ENCODE data around the gene DCTN2. TPM values are rescaled to one million over a fixed set of nuclear protein-coding genes. Genes with fewer than 3 reads are reported as not detected.
A peak's percentile ranks its signal among the peaks of the same experiment; 100 is the strongest.
"Not testable (repeated sequence)": the region's sequence is repeated elsewhere in the genome, so short reads cannot be mapped to it uniquely, and the experiment has no call there.

Gene DCTN2
- total RNA-seq, 1 donor from 2014 or later = 83.5 TPM

GRCh38 chr12:57512665-57513064 is 34.3 kb downstream of the DCTN2 start:
- Mint-ChIP-seq H3K9me3 (no peaks in the 10 kb centered on the region), H3K27me3 (ENCODE audit: insufficient read depth) (no peaks in the 10 kb centered on the region), H3K4me3 (no peak overlapping the region), H3K4me1 (ENCODE audit: low read depth) (peaks cover 33% of the 10 kb centered on the region), H3K27ac (peak overlapping the region; percentile 74), H3K36me3 (ENCODE audit: low read depth) (peaks cover 64% of the 10 kb centered on the region)
- intact Hi-C loops (cut with micrococcal nuclease) = no loop called here
- no peak for DNase-seq (ENCODE audit: low spot score)

DNA sequence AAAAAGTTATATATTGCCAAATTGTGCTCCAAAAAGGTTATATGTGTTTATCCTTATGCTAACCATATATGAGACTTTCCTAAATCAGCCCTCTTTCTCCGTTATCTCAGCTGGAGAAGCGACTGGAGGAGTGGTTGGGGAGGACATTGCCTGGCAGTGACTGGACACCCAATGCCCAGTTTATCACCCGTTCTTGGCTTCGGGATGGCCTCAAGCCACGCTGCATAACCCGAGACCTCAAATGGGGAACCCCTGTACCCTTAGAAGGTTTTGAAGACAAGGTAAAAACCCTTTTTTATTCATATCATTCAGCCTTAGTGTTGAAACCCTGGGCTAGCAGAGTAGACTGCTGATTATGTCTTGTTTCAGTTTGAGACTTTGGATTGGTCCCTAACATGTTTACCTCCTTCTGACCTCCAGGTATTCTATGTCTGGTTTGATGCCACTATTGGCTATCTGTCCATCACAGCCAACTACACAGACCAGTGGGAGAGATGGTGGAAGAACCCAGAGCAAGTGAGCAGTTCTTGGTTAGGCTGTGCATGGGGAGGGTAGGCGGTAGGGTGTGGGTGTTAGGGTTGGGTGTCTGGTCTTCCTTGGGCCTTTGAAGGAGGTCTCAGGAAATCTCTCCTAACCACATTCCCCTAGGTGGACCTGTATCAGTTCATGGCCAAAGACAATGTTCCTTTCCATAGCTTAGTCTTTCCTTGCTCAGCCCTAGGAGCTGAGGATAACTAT is 35.2 kb downstream of the DCTN2 start:
- no peak for DNase-seq (ENCODE audit: low spot score)
- peaks cover 55% of the 10 kb centered on the region for H3K36me3 Mint-ChIP-seq (ENCODE audit: low read depth)
- no peaks in the 10 kb centered on the region for H3K27me3 Mint-ChIP-seq (ENCODE audit: insufficient read depth)
- intact Hi-C loops (cut with micrococcal nuclease) = no loop called here
- peaks cover 24% of the 10 kb centered on the region for H3K4me1 Mint-ChIP-seq (ENCODE audit: low read depth)
- peak overlapping the region; percentile 70 for H3K27ac Mint-ChIP-seq
- no peak overlapping the region for H3K4me3 Mint-ChIP-seq
- H3K9me3 Mint-ChIP-seq = no peaks in the 10 kb centered on the region

DNA sequence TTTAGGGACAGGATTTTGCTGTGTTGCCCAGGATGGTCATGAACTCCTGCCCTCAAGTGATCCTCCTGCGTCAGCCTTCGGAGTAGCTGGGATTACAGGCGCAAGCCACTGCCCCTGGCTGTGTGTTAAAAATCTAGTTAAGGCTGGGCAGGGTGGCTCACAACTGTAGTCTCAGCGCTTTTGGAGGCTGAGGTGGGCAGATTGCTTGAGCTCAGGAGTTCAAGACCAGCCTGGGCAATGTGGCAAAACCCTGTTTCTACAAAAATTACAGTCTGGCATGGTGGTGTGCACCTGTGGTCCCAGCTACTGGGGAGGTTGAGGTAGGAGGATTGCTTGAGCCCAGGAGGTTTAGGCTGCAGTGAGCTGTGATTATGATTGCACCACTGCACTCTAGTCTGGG is 35.8 kb downstream of the DCTN2 start:
- Mint-ChIP-seq H3K27ac (no peak overlapping the region), H3K36me3 (ENCODE audit: low read depth) (peaks cover 54% of the 10 kb centered on the region), H3K27me3 (ENCODE audit: insufficient read depth) (no peaks in the 10 kb centered on the region), H3K4me1 (ENCODE audit: low read depth) (peaks cover 20% of the 10 kb centered on the region), H3K9me3 (no peaks in the 10 kb centered on the region), H3K4me3 (no peak overlapping the region)
- no peak for DNase-seq (ENCODE audit: low spot score)
- intact Hi-C loops (cut with micrococcal nuclease) = no loop called here

- H3K9me3 Mint-ChIP-seq = not testable (repeated sequence)
Observed at GRCh38 chr12:57507796-57508195, 39.2 kb downstream of the DCTN2 start.

GRCh38 chr12:57506541-57506940 is 40.5 kb downstream of the DCTN2 start:
- intact Hi-C loops (cut with micrococcal nuclease); H3K4me3 Mint-ChIP-seq; H3K27ac Mint-ChIP-seq; H3K4me1 Mint-ChIP-seq (ENCODE audit: low read depth); DNase-seq (ENCODE audit: low spot score); H3K27me3 Mint-ChIP-seq (ENCODE audit: insufficient read depth); H3K9me3 Mint-ChIP-seq: not testable (repeated sequence)
- H3K36me3 Mint-ChIP-seq (ENCODE audit: low read depth) = peaks cover 38% of the 10 kb centered on the region

More at GRCh38 chr12:57507796-57508195, 39.2 kb downstream of the DCTN2 start:
- H3K27me3 Mint-ChIP-seq (ENCODE audit: insufficient read depth); DNase-seq (ENCODE audit: low spot score); H3K27ac Mint-ChIP-seq; H3K4me3 Mint-ChIP-seq; intact Hi-C loops (cut with micrococcal nuclease): not testable (repeated sequence)
- Mint-ChIP-seq H3K36me3 (ENCODE audit: low read depth) (peaks cover 45% of the 10 kb centered on the region), H3K4me1 (ENCODE audit: low read depth) (peaks cover 14% of the 10 kb centered on the region)

DNA sequence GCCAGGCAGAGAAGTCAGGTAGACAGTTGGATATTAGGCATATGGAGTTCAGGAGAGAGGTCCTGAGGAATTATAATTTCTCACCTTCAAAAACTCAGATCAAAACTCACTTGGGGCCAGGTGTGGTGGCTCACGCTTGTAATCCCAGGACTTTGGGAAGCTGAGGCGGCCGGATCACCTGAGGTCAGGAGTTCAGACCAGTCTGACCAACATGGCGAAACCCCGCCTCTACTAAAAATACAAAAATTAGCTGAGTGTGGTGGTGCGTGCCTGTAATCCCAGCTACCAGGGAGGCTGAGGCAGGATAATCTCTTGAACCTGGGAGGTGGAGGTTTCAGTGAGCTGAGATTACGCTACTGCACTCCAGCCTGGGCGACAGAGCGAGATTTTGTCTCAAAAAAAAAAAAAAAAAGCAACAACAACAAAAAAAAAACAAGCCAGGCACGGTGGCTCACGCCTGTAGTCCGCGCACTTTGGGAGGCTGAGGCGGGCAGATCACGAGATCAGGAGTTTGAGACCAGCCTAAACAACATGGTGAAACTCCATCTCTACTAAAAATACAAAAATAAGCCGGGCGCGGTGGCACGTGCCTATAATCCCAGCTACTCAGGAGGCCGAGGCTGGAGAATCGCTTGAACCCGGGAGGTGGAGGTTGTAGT is 44.6 kb downstream of the DCTN2 start:
- H3K4me3 Mint-ChIP-seq; H3K27me3 Mint-ChIP-seq (ENCODE audit: insufficient read depth); H3K27ac Mint-ChIP-seq; DNase-seq (ENCODE audit: low spot score); H3K9me3 Mint-ChIP-seq; H3K4me1 Mint-ChIP-seq (ENCODE audit: low read depth); intact Hi-C loops (cut with micrococcal nuclease): not testable (repeated sequence)
- H3K36me3 Mint-ChIP-seq (ENCODE audit: low read depth) = peaks cover 53% of the 10 kb centered on the region

- no peak overlapping the region for H3K27ac Mint-ChIP-seq
- intact Hi-C loops (cut with micrococcal nuclease) = no loop called here
- peaks cover 8% of the 10 kb centered on the region for H3K4me1 Mint-ChIP-seq (ENCODE audit: low read depth)
- H3K36me3 Mint-ChIP-seq (ENCODE audit: low read depth) = peaks cover 57% of the 10 kb centered on the region
- no peak overlapping the region for H3K4me3 Mint-ChIP-seq
- no peaks in the 10 kb centered on the region for H3K27me3 Mint-ChIP-seq (ENCODE audit: insufficient read depth)
- DNase-seq (ENCODE audit: low spot score) = no peak
- no peaks in the 10 kb centered on the region for H3K9me3 Mint-ChIP-seq
Observed at GRCh38 chr12:57500213-57500612, 46.8 kb downstream of the DCTN2 start.

- H3K27ac Mint-ChIP-seq = no peak overlapping the region
- no peaks in the 10 kb centered on the region for H3K27me3 Mint-ChIP-seq (ENCODE audit: insufficient read depth)
- intact Hi-C loops (cut with micrococcal nuclease) = no loop called here
- DNase-seq (ENCODE audit: low spot score) = no peak
- peaks cover 49% of the 10 kb centered on the region for H3K36me3 Mint-ChIP-seq (ENCODE audit: low read depth)
- no peak overlapping the region for H3K4me3 Mint-ChIP-seq
- no peaks in the 10 kb centered on the region for H3K9me3 Mint-ChIP-seq
- H3K4me1 Mint-ChIP-seq (ENCODE audit: low read depth) = peaks cover 8% of the 10 kb centered on the region
Observed at GRCh38 chr12:57498571-57498970, 48.4 kb downstream of the DCTN2 start.

GRCh38 chr12:57498132-57498502 is 48.9 kb downstream of the DCTN2 start:
- intact Hi-C loops (cut with micrococcal nuclease) = no loop called here
- DNase-seq (ENCODE audit: low spot score) = no peak
- no peak overlapping the region for H3K27ac Mint-ChIP-seq
- no peak overlapping the region for H3K4me3 Mint-ChIP-seq
- H3K9me3 Mint-ChIP-seq = no peaks in the 10 kb centered on the region
- H3K27me3 Mint-ChIP-seq (ENCODE audit: insufficient read depth) = no peaks in the 10 kb centered on the region
- H3K36me3 Mint-ChIP-seq (ENCODE audit: low read depth) = peaks cover 49% of the 10 kb centered on the region
- H3K4me1 Mint-ChIP-seq (ENCODE audit: low read depth) = peaks cover 8% of the 10 kb centered on the region

GRCh38 chr12:57497223-57498131 is 49.5 kb downstream of the DCTN2 start:
- no peak for DNase-seq (ENCODE audit: low spot score)
- Mint-ChIP-seq H3K36me3 (ENCODE audit: low read depth) (peaks cover 52% of the 10 kb centered on the region), H3K4me3 (no peak overlapping the region), H3K9me3 (no peaks in the 10 kb centered on the region), H3K27ac (peak overlapping the region; percentile 24), H3K4me1 (ENCODE audit: low read depth) (peaks cover 8% of the 10 kb centered on the region), H3K27me3 (ENCODE audit: insufficient read depth) (no peaks in the 10 kb centered on the region)
- intact Hi-C loops (cut with micrococcal nuclease) = no loop called here

- no peaks in the 10 kb centered on the region for H3K27me3 Mint-ChIP-seq (ENCODE audit: insufficient read depth)
- H3K36me3 Mint-ChIP-seq (ENCODE audit: low read depth) = peaks cover 51% of the 10 kb centered on the region
- H3K4me3 Mint-ChIP-seq = no peak overlapping the region
- peak overlapping the region; percentile 10 for H3K27ac Mint-ChIP-seq
- no peak for DNase-seq (ENCODE audit: low spot score)
- H3K4me1 Mint-ChIP-seq (ENCODE audit: low read depth) = peaks cover 8% of the 10 kb centered on the region
- H3K9me3 Mint-ChIP-seq = no peaks in the 10 kb centered on the region
- intact Hi-C loops (cut with micrococcal nuclease) = no loop called here
Observed at GRCh38 chr12:57496822-57497221, 50.2 kb downstream of the DCTN2 start.

- peaks cover 16% of the 10 kb centered on the region for H3K4me1 Mint-ChIP-seq (ENCODE audit: low read depth)
- H3K27me3 Mint-ChIP-seq (ENCODE audit: insufficient read depth); H3K9me3 Mint-ChIP-seq; DNase-seq (ENCODE audit: low spot score); H3K4me3 Mint-ChIP-seq; intact Hi-C loops (cut with micrococcal nuclease); H3K27ac Mint-ChIP-seq: not testable (repeated sequence)
- peaks cover 54% of the 10 kb centered on the region for H3K36me3 Mint-ChIP-seq (ENCODE audit: low read depth)
Observed at GRCh38 chr12:57495051-57495701, 51.8 kb downstream of the DCTN2 start.
